OCI-LY1 (cell line): Measurements from ENCODE around the gene TRA2B.

Experiments used
- EZH2 ChIP-seq: fragments of 200-600 bp; sonication (generic), shearing (Covaris generic); IDR thresholded peaks from 2 replicates; pipeline ENCODE4 v1.8.0; 2017; ENCODE audit warnings: borderline replicate concordance, mixed run types, mild to moderate bottlenecking, antibody characterized with exemption, low read length, moderate library complexity, mixed read lengths
- TF ChIP-seq, protein P1 (sequence below): fragments of 200-600 bp; sonication (generic), shearing (Covaris generic); IDR thresholded peaks from 2 replicates; pipeline ENCODE4 v1.5.1; 2017; ENCODE audit warnings: mild to moderate bottlenecking, antibody characterized with exemption, low read length, moderate library complexity, mixed read lengths

DNA sequence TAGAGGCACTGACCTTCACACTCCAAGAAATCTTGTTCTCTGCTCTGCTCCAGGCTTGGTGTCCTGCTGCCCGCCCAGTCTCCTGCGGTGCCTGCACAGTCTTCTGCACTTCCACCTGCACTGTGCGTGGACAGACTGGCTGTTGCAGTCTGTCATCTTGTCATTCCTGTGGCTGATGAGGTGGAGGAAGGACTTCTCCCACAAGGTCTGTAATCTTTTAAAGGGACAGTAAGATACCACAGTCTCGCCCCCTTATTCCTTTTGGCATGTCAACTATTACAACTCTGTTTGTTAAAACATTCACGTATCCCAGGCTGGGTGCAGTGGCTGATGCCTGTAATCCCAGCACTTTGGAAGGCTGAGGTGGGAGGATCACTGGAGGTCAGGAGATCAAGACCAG is 58.9 kb downstream of the TRA2B start:
- TF ChIP-seq, protein P1, sequence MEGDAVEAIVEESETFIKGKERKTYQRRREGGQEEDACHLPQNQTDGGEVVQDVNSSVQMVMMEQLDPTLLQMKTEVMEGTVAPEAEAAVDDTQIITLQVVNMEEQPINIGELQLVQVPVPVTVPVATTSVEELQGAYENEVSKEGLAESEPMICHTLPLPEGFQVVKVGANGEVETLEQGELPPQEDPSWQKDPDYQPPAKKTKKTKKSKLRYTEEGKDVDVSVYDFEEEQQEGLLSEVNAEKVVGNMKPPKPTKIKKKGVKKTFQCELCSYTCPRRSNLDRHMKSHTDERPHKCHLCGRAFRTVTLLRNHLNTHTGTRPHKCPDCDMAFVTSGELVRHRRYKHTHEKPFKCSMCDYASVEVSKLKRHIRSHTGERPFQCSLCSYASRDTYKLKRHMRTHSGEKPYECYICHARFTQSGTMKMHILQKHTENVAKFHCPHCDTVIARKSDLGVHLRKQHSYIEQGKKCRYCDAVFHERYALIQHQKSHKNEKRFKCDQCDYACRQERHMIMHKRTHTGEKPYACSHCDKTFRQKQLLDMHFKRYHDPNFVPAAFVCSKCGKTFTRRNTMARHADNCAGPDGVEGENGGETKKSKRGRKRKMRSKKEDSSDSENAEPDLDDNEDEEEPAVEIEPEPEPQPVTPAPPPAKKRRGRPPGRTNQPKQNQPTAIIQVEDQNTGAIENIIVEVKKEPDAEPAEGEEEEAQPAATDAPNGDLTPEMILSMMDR: no peak
- TF ChIP-seq EZH2: no peak
